NCI-H2171 treated with DMSO at 0.1 percent for 48 hours (cell line): ENCODE data around the gene CENPF.
"Not testable (repeated sequence)": the region's sequence is repeated elsewhere in the genome, so short reads cannot be mapped to it uniquely, and the experiment has no call there.

Source experiments
- DNase-seq: peaks from one replicate; lab custom pipeline; 2025; lab: John Stamatoyannopoulos, UW

Gene CENPF

GRCh38 chr1:214602764-214603657 is at the start of gene CENPF:
CENPF (plus strand) TSS chr1:214603195; CDS start chr1:214613755, 10,560 bp downstream.
- DNase-seq = peak; percentile 100

- no peak for DNase-seq
Measured at GRCh38 chr1:214557952-214558735, 44.9 kb upstream of the CENPF start.

GRCh38 chr1:214563881-214564280 is 39.1 kb upstream of the CENPF start:
- no peak for DNase-seq

- DNase-seq = peak; percentile 61
Measured at GRCh38 chr1:214565310-214565709, 37.7 kb upstream of the CENPF start.

GRCh38 chr1:214566158-214567104 is 36.6 kb upstream of the CENPF start:
- no peak for DNase-seq

GRCh38 chr1:214567481-214567980 is 35.5 kb upstream of the CENPF start:
- no peak for DNase-seq

- no peak for DNase-seq
Measured at GRCh38 chr1:214568328-214568727, 34.7 kb upstream of the CENPF start.

GRCh38 chr1:214569357-214570004 is 33.5 kb upstream of the CENPF start:
- DNase-seq = no peak

GRCh38 chr1:214570442-214570841 is 32.6 kb upstream of the CENPF start:
- DNase-seq = no peak

GRCh38 chr1:214571281-214571680 is 31.7 kb upstream of the CENPF start:
- no peak for DNase-seq

GRCh38 chr1:214573386-214574318 is 29.3 kb upstream of the CENPF start:
- DNase-seq = no peak

GRCh38 chr1:214574598-214575411 is 28.2 kb upstream of the CENPF start:
- DNase-seq = no peak

GRCh38 chr1:214576120-214576519 is 26.9 kb upstream of the CENPF start:
- not testable (repeated sequence) for DNase-seq

- no peak for DNase-seq
Measured at GRCh38 chr1:214579183-214579582, 23.8 kb upstream of the CENPF start.

GRCh38 chr1:214581785-214582184 is 21.2 kb upstream of the CENPF start:
- DNase-seq = peak; percentile 9

- DNase-seq = no peak
Measured at GRCh38 chr1:214582289-214582891, 20.6 kb upstream of the CENPF start.

- no peak for DNase-seq
Measured at GRCh38 chr1:214583113-214583512, 19.9 kb upstream of the CENPF start.

- no peak for DNase-seq
Measured at GRCh38 chr1:214583824-214584554, 19.0 kb upstream of the CENPF start.
